DND-41 (cell line): ENCODE data around the gene LPAR1.

Experiments used
- CTCF ChIP-seq: IDR thresholded peaks from 2 replicates; pipeline ENCODE4 v1.5.1; 2012; ENCODE audit warnings: borderline replicate concordance, low read length, moderate library complexity, mild to moderate bottlenecking; ENCODE audit not compliant: poor library complexity, severe bottlenecking; ENCODE audit errors: extremely low read depth
- EZH2 ChIP-seq: IDR thresholded peaks from 3 replicates; pipeline ENCODE4 v1.6.1; 2012; ENCODE audit warnings: borderline replicate concordance, low read depth, mild to moderate bottlenecking, moderate library complexity, low read length, inconsistent platforms; ENCODE audit not compliant: severe bottlenecking

DNA sequence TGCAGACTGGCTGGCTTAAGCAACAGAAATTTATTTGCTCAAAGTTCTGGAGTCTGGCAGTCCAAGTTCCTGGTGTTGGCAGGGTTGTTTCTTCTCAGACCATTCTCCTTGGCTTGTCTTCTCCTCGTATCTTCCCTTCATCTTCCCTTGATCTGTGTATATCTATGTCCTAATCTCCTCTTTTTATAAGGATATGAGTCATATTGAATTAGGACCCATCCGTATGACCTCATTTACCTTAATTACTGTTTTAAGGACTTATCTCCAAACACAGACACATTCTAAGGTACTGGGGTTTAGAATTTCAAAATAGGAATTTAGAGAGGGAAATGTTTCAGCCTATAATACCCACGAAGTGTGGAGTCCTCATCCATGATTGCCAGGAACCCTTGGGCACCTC, 13.1 kb upstream of the LPAR1 start:
- no peak for TF ChIP-seq CTCF
- no peak for TF ChIP-seq EZH2
